Kidney epithelial cell (primary cell): ENCODE data around the gene ERC1. TPM values are rescaled to one million over a fixed set of nuclear protein-coding genes. Genes with fewer than 3 reads are reported as not detected.

Experiments used
- DNase-seq: peaks from one replicate; pipeline ENCODE4 v3.0.0-alpha.2; 2010; ENCODE audit warnings: low read depth
- H3K27me3 ChIP-seq: 2 replicates; pipeline ENCODE4 v1.6.0; 2011; ENCODE audit warnings: low read length; ENCODE audit not compliant: control insufficient read depth, insufficient read depth
- H3K36me3 ChIP-seq: 2 replicates; pipeline ENCODE4 v1.5.1; 2011; ENCODE audit warnings: low read length; ENCODE audit not compliant: control insufficient read depth, insufficient read depth
- H3K4me3 ChIP-seq: 2 replicates; pipeline ENCODE4 v1.5.1; 2011; ENCODE audit warnings: low read depth, mild to moderate bottlenecking, control low read depth, low read length
- CTCF ChIP-seq: IDR thresholded peaks from 2 replicates; pipeline ENCODE4 v1.5.1; 2011; ENCODE audit warnings: mild to moderate bottlenecking, moderate library complexity, low read length, control low read depth, inconsistent platforms; ENCODE audit not compliant: insufficient read depth, poor library complexity, severe bottlenecking
- total RNA-seq: library from RNA; depleted of rRNA; stranded (reverse); fragments of >200 nt; gene quantifications from 2 replicates; pipeline ENCODE4 v1.2.3, GENCODE V29; 2015

ERC1 gene
- total RNA-seq, 1 donor from 2014 or later, result 16.4 TPM

- TF ChIP-seq CTCF, result no peak
- DNase-seq, result no peak
- no peaks in the 10 kb centered on the region for H3K27me3 ChIP-seq
- H3K4me3 ChIP-seq, result no peak overlapping the region
- H3K36me3 ChIP-seq, result no peaks in the 10 kb centered on the region
These were observed 383.1 kb downstream of the ERC1 start for GRCh38 chr12:1373901-1374735.

GRCh38 chr12:1375323-1375722 lies 384.3 kb downstream of the ERC1 start:
- Histone ChIP-seq H3K4me3 (no peak overlapping the region), H3K36me3 (no peaks in the 10 kb centered on the region), H3K27me3 (no peaks in the 10 kb centered on the region)
- no peak for TF ChIP-seq CTCF
- no peak for DNase-seq

- DNase-seq, result no peak
- no peak for TF ChIP-seq CTCF
- Histone ChIP-seq H3K36me3 (no peaks in the 10 kb centered on the region), H3K27me3 (no peaks in the 10 kb centered on the region), H3K4me3 (no peak overlapping the region)
These were observed 386.1 kb downstream of the ERC1 start for GRCh38 chr12:1377117-1377516.

- Histone ChIP-seq H3K36me3 (no peaks in the 10 kb centered on the region), H3K4me3 (no peak overlapping the region), H3K27me3 (no peaks in the 10 kb centered on the region)
- no peak for DNase-seq
- no peak for TF ChIP-seq CTCF
These were observed 386.7 kb downstream of the ERC1 start for GRCh38 chr12:1377681-1378080.

GRCh38 chr12:1380171-1380851 lies 389.3 kb downstream of the ERC1 start:
- no peaks in the 10 kb centered on the region for H3K36me3 ChIP-seq
- TF ChIP-seq CTCF, result no peak
- no peaks in the 10 kb centered on the region for H3K27me3 ChIP-seq
- no peak for DNase-seq
- no peak overlapping the region for H3K4me3 ChIP-seq
